GM12872 (cell line): Measurements from ENCODE around the gene GPER1.

Experiments
- CTCF ChIP-seq: IDR thresholded peaks from 3 replicates; pipeline ENCODE4 v1.5.1; 2011; ENCODE audit warnings: low read depth, mild to moderate bottlenecking, low read length, moderate library complexity; ENCODE audit not compliant: insufficient read depth

The GPER1 gene

DNA sequence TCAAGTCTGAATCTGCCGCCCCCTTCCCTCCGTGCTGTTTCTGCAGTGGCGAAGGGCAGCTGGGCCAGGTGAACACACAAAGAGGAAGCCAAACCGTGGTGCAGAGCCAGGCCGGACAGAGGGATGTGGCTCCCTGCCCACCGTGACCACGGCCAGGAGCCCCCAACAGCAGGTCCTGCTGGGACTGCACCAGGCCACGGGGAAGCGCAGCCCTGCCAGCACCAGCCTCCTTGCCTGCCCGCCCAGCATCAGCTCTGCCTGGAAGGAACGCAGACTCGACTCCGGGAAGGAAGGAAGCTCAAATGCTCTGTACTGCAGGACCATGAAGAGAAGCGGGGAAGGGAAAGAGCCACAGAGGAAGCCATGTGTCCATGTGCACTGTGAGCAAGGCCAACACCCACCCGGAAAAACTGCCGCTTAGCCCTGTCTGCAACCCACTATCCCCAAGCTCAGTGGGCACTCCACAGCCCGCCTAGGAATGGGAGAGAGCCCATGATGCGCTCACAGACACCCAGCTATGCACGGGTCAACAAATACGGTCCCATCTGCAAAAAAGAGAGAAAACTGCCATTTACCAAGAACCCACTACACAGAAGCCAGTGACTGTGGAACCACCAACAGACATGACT, 19.0 kb downstream of the GPER1 start:
- no peak for TF ChIP-seq CTCF

- no peak for TF ChIP-seq CTCF
These were observed 20.5 kb downstream of the GPER1 start for GRCh38 chr7:1108264-1108920.

- TF ChIP-seq CTCF = no peak
These were observed 21.8 kb downstream of the GPER1 start for GRCh38 chr7:1109581-1110310.

- TF ChIP-seq CTCF = no peak
These were observed 22.4 kb downstream of the GPER1 start for GRCh38 chr7:1110358-1110757.

GRCh38 chr7:1111156-1111555, 23.2 kb downstream of the GPER1 start:
- no peak for TF ChIP-seq CTCF

DNA sequence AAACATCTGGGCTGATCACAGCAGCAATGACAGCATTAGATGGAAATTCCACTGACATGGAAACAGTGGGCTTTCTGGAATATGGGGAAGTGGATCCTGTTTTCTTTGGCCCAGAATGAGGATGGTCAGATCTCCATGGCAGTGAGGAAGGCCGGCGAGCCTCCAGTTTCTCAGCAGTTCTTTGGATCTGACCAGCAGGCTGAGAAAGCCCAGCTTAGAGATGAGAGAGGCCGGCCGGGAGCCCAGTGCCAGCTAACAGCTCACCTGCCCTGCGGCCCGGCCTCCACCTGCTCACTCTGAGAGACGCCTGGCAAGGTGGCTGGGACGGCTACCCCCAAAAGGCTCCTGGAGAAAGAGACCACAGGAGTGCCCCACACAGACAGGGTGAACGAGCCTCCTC, 24.2 kb downstream of the GPER1 start:
- no peak for TF ChIP-seq CTCF
